GM18499 (cell line): Measurements from ENCODE around the gene NRXN3.

ENCODE experiments used
- ATAC-seq: cut with Tn5 transposase; IDR thresholded peaks from one replicate; pipeline ENCODE4 v1.9.1; 2021; ENCODE audit warnings: moderate number of reproducible peaks; ENCODE audit not compliant: insufficient read depth, unreplicated experiment

The NRXN3 gene

GRCh38 chr14:78316052-78316451, 145.9 kb downstream of the NRXN3 start:
- ATAC-seq, result no peak

DNA sequence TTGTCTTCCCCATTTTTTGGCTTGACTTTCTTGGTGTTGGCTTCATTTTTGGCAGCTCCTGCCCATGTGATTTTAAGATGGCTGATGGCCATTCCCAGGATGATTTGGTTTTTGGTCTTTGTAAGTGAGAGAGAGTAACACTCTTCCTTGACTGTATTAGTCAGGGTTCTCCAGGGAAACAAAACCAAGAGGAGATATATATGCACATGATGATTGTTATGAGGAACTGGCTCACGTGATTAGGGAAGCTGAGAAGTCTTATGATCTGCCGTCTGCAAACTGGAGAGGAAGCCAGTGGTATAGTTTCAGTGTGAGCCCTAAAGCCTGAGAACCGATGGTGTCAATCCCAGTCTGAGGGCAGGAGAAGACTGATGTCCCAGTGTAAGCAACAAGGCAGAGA, 146.6 kb downstream of the NRXN3 start:
- no peak for ATAC-seq

DNA sequence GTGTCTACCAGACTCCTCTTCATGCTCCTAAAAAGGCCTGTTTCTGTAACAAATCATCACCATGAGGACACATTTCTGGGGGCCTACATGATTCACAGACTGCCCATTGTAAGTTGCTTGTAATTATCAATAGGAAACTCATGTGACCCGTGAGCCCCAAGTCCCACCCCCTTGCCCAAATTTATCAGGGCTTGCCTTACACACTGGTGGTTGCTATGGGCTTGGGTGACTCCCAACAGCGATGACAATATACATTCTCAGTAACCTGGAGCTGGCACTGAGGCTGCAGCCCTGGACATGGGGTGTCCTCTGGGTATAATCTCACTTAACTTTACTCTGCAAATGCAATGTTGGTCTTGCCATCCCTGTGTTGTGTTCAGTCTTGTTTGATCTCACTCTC, 149.2 kb downstream of the NRXN3 start:
- ATAC-seq, result no peak

- no peak for ATAC-seq
These were observed 149.9 kb downstream of the NRXN3 start for GRCh38 chr14:78319887-78320635.

DNA sequence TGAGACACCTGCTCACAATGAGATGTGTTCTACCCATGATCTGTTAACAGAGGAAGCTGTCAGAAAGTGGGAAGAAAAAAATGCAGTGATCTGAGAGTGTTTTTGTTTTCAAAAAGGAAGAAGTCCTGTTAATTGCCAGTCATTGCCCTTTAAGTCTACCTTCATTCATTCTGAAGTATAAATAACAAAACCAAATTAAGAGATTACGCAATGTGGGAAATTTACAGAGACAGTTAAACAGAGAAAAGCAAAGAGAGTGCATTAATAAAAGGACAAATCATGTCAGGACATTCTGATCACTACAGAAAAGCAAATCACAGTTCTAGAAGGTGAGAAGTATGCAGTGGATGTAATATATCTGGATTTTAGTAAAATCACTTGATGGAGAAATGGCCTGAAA, 154.2 kb downstream of the NRXN3 start:
- ATAC-seq, result no peak

DNA sequence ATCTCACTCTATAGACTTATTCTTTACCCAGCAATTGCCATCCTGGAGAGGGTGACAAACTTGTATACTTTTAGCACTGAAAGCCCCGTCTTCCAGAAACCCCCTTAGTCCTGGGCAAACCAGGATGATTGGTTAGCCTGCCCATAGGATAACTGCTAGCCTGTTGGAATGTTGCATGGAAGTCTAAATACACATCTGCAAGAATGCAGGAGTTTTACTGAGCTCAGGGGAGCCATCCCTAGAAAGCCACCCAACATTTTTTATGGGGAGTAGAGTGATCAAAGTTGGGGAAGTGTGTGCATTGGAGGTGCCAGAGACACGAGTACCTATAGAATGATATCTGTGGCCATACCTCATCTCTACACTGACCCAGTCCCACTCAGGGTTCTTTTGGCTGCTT, 155.7 kb downstream of the NRXN3 start:
- no peak for ATAC-seq

DNA sequence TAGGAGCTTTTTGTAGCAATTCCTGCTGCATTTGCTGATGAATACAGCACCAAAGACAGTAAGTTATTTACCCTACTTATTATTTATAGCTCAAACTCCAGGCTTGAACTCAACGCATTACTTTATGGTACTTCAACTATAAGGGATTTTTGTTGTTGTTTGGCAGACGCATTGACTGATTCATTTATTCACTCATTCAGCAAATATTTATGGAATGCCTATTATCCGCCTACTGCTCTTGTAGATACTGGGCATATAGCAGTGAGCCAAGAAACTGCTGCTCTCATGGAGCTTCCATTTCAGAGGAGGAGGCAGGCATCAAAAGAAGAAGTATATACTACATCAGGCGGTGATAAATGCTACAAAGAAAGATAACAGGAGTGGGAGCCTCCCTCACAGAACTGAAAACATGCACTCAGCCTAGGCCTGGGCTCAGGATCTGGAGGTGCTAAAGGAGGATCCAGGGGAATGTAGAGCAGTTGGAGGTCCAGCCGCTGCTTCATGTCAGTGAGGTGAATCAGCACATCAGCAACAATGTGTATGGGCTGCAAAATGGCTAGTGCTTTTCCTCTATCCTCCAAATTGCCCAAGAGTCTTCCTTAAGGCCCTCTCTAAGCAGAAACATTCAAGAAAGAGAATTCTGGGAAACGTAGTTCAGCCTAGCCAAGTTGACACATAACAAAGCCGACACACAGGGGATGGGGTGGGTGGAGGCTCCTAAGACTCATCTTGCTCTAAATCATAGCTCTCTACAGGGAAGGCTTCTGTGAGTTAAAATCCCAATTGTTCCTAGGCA, 157.5 kb downstream of the NRXN3 start:
- ATAC-seq, result no peak

GRCh38 chr14:78329371-78329770, 159.2 kb downstream of the NRXN3 start:
- no peak for ATAC-seq

GRCh38 chr14:78335531-78335930, 165.4 kb downstream of the NRXN3 start:
- no peak for ATAC-seq

- ATAC-seq, result no peak
These were observed 170.1 kb downstream of the NRXN3 start for GRCh38 chr14:78340250-78340649.

- ATAC-seq, result no peak
These were observed 171.7 kb downstream of the NRXN3 start for GRCh38 chr14:78341827-78342389.

DNA sequence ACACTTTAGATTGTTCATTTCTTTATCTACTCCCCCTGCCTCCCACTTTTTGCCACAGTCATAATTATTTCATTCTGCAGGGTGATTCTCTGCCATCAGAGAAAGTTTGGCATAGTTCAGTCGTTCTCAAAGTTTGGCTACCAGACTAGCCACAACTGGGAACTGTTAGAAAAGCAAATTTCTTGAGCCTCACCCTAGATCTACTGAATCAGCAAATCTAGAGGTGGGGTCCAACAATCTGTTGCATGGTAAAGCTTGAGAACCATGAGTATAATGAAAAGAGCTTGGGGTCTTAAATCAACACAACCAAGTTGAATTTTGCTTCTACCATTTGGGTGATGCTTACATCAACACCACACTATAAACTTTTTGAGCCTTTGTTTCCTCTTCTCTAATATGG, 172.7 kb downstream of the NRXN3 start:
- no peak for ATAC-seq

GRCh38 chr14:78344290-78344689, 174.1 kb downstream of the NRXN3 start:
- ATAC-seq, result no peak

- no peak for ATAC-seq
These were observed 175.1 kb downstream of the NRXN3 start for GRCh38 chr14:78345131-78345744.

GRCh38 chr14:78346747-78347146, 176.6 kb downstream of the NRXN3 start:
- ATAC-seq, result no peak

DNA sequence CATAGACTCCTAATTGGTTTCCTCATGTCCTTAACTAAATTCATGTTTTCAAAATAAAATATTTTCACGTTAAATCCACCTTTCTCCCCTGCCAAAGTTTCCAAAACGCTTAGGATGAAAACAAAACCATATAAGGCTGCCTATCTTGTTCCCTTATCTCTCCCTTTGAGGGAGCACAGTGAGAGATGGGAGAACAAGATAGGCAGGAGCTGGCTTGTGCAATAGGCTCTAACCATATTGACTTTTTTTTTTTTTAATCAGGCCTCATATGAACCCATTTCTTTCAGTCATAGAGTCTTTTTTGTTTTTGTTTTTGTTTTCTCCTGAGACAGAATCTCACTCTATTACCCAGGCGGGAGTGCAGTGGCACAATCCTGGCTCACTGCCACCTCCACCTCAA, 184.9 kb downstream of the NRXN3 start:
- ATAC-seq, result no peak

GRCh38 chr14:78356391-78356790, 186.2 kb downstream of the NRXN3 start:
- ATAC-seq, result no peak

DNA sequence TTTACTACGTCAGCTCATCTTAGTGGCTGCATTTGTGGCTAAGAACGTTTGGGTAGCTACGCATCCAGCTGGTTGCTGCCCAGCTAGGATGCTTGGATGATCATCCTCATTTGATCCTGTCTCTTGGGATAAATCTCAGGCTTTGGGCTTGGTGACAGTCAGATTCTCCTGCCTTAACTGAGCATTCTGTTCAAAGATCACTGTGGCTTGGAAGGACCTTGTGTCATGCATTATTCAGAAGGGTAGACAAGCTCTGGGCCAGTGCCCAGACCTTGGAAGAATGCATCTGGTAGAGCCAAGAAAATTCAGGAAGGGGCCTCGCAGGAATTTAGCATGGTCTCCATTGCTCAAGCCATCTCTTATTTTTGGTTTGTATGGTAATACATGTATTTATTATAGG, 188.4 kb downstream of the NRXN3 start:
- ATAC-seq, result no peak

- no peak for ATAC-seq
These were observed 189.4 kb downstream of the NRXN3 start for GRCh38 chr14:78359581-78359980.

GRCh38 chr14:78363008-78363407, 192.8 kb downstream of the NRXN3 start:
- no peak for ATAC-seq

DNA sequence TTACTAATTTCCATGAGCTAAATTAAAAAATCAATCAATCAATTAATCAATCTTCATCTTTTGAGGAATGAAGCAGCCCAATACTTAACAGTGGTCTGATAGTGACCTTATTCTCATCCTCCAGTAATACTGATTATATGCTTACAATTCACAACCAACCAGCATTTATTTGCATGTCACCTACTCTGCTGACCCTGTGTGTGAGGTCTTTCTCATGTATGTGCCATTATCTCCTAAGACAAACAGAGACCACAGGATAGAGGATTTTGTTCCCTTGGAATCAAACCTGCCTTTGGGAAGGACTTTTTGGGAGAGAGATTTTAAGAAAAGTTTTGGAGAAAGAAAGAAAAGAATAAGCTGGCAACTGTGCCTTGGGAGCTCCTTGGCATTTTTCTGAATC, 197.2 kb downstream of the NRXN3 start:
- ATAC-seq, result no peak
